GM19438 (cell line): ENCODE results near the gene AFF4.
"Not testable (repeated sequence)": the region's sequence is repeated elsewhere in the genome, so short reads cannot be mapped to it uniquely, and the experiment has no call there.

ENCODE experiments used
- ATAC-seq: cut with Tn5 transposase; IDR thresholded peaks from one replicate; pipeline ENCODE4 v1.9.1; 2021; ENCODE audit warnings: low read depth; ENCODE audit not compliant: unreplicated experiment

AFF4 gene

DNA sequence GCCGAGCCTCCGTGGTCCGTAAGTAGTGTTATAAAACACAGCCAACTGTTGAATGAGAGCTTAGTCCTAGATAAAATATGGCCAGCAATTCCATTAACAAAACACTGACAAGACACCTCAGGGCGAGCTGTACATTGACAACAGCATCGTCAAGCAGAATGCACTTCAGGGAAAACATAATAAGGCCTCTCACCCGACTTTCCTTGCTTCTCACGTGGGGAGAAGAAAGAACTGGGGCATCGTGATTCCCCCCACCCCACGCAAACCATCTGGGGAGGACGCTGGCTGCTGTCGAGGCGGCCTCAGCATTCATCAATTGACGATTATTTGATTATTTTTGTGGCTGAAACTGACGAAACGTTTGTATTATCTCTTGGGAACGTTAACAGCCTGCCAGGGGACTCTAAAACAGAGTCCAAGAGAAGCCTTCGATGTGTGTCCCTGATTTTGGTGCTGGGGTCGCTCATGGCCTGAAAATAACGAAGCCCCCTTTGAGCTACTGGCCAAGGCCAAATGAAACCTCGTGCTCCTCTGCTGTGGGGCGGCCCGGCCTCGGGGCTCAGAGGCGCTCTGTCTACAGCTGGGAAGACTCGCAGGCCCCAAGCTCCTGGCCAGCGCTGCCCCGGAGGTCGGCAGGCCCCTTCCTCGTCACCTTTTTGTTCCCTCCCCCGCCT, 97.6 kb downstream of the AFF4 start:
- ATAC-seq = peak; percentile 14

DNA sequence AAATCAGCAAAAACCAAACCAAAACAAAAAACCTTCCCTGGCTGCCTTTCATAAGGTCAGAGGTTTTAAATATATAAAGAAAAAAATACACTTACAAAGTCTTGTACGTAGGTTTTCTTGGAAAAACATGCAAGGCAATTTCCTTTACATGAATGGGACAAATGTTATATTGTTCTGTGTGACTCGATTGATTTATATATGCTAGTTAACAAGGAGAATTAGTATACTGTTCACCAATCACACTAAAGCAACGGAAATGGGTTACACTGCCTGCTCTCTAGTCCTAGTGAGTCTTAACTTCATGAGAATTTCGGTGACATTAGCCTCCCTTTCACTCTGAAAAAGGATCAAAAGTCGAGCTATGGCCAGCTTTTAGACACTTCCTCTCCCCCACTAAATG, 102.7 kb downstream of the AFF4 start:
- no peak for ATAC-seq

DNA sequence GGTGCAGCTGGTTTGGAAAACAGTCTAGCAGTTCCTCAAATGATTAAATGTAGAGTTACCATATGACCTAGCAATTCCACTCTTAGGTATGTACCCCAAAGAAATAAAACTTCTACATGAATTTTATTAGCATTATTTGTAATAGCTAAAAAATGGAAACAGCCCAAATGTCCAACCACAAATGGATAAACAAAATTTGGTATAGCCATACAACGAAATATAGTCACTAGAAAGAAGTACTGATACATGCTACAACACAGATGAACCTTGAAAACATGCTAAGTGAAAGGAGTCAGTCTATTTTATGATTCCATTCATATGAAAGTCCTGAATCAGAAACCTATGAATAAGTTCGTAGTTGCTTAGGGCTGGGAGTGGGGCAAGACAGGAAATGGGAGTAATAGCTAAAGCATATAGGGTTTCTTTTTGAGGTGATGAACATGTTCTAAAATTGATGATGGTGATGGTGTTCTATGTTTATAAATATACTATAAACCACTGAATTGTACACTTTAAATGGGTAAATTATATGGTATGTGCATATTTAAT, 103.5 kb downstream of the AFF4 start:
- no peak for ATAC-seq

DNA sequence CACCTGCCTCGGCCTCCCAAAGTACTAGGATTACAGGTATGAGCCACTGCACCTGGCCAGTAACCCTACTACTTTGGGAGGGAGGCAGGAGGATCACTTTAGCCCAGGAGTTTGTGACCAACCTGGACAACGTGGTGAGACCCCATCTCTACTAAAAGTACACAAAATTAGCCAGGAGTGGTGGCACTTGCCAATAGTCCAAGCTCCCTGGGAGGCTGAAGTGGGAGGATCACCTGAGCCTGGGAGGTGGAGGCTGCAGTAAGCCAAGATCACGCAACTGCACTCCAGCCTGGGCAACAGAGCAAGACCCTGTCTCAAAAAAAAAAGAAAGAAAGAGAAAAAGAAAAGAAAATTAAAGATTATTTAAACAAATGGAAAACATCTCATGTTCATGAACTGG, 107.4 kb downstream of the AFF4 start:
- no peak for ATAC-seq

DNA sequence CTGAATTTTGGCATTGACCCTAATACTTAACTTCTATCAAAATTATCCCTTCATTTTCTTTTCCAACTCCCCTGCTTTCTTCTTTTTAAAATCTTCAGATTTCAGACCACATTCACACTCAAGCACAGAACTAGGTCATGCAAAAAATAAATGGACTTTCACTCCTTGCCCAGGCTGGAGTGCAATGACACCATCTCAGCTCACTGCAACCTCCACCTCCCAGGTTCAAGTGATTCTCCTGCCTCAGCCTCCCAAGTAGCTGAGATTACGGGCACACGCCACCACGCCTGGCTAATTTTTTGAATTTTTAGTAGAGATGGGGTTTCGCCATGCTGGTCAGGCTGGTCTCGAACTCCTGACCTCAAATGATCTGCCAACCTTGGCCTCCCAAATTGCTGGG, 108.4 kb downstream of the AFF4 start:
- not testable (repeated sequence) for ATAC-seq

DNA sequence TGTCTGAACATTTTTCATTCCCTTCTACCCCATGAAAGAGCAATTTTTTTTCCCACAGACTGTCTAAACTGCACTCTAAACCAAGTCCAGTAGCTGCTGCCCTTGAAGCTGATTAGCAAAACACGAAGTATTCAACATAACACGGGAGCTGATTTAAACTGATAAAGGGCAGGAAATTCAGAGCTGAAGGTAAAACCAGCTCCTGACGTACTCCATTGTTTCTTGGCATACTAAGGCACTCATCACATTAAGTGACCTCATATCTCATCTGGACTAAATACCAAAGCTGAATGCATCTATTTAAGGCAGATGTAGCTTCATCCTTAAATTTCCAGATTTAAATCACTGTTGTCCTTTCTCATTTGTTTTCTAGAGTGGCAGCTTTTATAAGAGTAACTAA, 109.1 kb downstream of the AFF4 start:
- no peak for ATAC-seq

DNA sequence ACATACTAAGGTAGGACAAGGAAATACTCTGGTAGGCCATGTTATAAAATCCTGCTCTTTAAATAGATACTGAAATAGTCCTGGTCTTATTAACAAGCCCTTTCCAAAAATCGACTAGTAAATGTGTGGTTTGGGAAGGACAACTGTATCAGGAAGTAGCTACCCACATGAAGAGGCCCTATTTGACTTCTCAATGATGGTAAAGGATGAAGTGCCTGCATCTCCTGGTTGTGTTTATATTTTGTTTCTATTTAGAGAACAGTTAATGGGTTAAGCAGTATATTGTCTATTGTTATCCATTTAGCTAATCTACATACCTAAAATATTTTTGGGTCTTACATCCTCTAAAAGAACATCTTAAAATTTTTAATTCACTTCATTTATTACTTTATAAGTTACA, 109.6 kb downstream of the AFF4 start:
- ATAC-seq = no peak

DNA sequence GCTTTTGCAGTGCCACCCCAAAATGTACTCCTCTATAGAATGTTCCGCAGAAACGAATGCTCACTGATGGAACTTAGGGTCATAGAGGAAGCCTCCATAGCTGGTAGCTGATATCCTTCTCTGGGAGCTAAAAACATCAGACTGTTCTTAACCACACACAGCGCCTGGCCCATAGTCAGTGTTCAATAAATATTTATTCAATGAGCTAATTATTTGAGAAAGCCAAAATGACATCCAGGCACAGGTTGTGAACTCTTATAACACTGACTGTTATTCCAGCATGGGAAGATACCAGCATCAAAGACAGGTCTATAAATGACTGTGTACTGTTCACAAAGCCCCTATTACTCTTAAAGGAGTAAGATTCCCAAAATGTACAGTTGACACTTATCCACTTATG, 110.1 kb downstream of the AFF4 start:
- ATAC-seq = no peak

DNA sequence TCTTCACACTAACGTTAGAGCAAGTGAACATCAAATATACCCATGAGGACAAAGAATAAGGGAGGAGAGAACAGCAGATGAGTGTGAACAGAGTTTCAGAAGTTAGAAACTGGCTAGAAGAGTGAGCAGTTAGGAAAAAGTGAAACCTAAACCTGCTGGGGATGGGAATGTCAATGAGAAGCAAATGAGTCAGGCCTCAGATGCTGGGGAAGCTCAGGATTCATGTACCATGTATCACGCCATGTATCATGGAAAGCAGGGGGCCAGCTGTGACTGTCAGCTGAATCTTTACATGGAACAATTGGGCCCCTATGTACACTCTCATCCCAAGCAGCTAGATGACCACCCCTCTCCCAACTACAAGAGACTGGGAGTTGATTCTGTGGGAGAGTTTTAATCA, 113.4 kb downstream of the AFF4 start:
- ATAC-seq = no peak

DNA sequence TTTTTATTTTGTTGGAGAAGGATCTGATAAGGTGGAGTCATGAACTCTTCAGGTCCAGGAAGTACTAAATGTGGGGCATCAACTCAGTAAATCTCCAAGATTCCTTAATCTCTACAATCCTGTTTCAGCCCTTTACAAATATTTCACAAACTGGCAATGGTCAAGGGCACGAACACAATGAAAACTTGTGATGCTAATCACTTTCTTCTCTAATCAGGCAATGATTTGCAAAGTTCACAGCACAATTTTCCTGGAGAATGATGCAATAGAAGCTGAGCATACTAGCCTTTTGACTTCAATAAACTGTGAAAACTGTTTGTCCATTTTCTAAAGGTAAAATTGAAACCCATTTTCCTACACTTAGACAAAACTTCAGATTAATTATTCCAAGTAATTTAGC, 114.1 kb downstream of the AFF4 start:
- ATAC-seq = no peak

DNA sequence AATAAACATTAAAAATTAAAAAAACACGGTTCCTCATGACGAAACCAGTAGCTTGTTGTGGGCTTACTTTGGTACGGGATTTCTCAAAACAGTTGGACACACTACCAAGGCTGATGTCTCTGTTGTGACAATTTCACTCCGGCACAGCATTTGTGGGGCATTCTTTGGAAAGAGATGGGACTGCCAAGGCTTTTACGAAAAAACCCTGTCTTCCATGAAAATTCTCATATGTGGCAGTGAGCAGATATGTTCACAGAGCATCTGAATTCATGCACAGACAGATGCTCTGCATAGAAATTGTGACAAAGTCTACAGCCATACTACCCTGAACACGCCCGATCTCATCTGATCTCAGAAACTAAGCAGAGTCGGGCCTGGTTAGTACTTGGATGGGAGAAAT, 115.2 kb downstream of the AFF4 start:
- ATAC-seq = no peak

DNA sequence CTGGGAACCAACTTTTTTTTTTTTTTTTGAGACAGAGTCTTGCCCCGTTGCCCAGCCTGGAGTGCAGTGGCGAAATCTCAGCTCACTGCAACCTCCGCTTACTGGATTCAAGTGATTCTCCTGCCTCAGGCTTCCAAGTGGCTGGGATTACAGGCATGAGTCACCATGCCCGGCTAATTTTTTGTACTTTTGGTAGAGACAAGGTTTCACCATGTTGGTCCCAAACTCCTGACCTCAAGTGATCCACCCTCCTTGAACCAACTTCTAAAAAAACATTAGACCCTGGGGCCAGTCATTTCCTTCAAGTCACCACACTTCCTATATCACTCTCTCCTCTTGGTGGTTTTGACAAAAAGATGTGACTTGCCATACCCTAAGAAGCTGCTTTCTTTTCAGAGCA, 122.1 kb downstream of the AFF4 start:
- no peak for ATAC-seq

DNA sequence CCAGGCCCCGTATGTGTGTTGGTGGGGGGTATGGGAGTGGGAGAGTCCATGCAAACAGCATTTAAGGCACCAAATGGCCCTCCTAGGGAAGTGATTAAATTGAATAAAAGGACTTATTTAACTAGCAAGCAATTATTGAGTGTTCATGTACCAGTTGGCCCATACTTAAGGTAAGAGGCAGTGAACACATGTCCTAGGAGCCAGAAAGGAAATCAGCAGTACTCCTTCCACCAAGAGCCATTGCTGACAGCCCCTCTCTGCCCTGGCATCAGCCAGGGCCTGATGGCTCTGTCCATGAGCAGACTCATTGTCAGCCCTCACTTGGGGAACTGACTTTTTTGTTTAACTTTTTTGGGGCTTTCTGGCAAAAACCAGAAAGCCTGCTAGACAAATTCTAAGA, 122.5 kb downstream of the AFF4 start:
- no peak for ATAC-seq

DNA sequence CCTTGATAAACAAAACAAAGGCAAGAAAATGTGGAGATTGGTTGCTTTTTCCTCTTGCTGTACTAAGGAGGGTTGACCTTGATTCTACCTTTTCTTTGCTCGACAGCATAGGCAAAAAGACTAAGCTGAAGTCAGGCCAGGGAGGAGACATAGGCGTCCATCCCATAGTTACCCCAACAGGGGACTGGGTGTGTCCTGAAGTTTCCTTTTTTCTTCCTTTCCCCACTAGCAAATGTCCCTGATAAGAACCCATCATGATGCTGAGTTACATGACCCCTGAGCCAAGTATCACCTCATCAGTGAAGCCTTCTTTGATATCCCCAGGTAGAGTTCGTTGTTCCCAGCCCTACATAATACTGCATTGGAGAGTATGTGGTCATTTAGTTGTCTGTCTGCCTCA, 123.1 kb downstream of the AFF4 start:
- ATAC-seq = no peak

DNA sequence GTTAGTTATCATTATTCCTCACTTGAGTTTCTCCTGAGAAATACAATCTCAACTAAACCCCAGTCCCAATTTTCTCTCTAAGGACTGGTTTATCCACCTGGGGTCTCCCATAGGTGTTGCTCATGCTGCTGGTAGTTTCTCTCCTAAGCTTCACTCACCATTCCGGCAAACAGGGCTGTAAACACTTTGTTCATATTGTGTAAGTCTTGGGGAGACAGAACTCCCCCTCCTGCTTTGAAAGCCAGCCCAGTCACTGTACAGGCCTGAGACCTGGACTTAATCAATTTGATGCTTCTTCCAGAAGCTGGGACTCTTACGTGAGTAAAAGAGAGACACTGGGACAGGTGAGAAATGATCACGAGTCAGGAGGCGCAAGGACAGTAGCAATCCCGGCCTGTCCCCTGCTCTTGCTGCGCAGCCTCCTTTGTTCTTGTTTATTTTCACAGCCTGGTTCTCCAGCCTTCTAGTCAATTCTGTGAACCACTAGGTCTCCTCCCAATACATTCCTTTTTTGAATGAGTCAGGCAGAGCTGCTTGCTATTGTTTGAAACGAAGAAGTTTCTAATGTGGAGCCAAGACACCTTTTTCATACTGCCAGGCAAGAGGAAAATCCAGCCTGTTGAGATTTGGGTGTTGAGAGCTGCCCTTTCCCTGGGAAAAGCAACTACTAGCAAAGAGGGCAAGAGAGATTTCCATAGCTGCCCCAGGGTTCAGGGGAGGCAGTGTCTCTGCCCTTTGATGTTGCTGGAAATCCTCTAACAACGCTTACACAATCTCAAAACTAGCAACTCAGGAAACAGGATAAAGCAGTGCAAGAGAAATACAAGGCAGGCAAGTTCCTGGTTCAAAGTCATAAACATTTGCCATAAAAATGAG, 123.8 kb downstream of the AFF4 start:
- no peak for ATAC-seq

DNA sequence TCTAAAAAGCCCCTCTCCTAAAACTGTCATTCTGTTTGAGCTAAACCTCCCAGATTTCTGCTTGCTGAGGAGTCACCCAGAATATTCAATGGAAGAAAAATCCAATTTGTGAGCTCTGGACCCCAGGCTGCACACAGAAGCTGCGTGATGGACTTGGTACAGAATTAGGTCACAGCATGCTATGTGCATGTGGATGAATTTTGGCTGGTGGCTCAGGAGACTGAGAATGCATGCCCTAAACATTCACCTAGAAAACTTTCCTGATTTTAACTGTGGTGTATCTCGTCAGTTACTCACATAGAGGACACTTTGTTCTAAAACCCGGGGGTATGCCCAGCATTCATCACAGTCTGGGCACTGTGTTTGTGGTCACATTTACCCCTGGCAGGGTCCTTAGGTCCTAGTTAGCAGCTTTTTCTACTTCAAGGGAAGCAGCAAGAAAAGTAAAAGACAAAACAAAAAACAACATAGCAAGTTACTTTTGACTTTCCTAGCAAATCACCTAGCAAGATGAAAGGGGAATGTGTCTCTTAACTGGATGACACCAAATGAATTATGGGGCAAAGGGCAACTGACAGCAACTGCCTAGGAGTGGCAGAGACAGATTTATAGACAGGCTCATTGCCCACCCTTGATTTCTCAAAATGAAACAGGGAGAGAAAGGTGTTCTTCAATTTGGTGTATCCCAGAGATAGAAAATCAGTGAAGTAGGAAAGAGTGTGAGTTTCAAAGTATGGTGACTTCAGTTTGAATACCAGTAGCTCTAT, 124.7 kb downstream of the AFF4 start:
- no peak for ATAC-seq

DNA sequence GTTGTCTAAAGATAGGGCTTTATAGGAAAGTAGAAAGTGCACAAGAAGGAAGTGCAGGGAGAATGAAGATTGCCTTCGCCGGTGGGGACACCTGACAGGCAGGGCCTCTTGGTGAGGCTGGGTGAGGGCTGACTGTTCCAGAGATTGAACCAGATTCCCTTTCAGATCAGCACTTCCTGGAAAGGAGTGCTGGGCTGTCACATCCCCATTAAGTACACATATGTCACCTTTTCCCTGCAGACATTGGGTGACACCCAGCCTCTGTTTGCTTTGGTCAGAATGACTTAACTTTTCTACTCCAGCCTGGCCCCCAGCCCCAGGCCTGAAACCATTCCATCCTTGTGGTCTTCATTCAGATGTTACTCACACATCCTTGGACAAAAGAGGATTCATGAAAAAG, 125.6 kb downstream of the AFF4 start:
- ATAC-seq = no peak

DNA sequence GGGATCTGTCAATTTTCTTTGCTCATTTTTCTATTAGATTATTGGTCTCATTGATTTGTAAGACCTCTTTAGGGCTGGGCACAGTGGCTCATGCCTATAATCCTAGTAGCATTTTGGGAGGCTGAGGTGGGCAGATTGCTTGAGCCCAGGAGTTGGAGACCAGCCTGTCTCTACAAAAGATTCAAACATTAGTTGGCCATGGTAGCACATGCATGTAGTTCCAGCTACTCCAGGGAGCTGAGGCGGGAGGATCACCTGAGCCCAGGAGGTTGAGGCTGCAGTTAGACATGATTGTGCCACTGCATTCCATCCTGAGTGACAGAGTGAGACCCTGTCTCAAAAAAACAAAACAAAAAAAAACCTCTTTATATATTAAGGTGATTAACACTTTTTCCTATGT, 126.6 kb downstream of the AFF4 start:
- ATAC-seq = no peak

DNA sequence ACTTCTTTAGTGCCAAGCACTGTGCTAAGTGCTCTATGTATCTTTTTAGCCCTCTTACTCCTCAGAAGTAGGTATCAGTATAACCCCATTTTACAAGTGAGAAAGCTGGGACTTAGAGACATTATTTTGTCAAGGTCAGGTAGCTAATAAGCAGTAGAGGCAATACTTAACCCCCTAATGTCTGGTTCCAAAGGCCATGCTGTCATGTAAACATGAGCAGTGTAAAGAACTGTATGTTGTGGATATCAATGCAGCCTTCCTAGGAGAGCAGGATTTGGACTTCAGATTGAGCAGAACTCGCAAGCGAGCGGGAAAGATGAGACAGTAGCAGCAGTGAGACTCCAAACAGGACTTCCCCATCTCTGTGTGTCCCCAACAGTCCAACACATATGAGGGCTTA, 129.4 kb downstream of the AFF4 start:
- ATAC-seq = no peak

DNA sequence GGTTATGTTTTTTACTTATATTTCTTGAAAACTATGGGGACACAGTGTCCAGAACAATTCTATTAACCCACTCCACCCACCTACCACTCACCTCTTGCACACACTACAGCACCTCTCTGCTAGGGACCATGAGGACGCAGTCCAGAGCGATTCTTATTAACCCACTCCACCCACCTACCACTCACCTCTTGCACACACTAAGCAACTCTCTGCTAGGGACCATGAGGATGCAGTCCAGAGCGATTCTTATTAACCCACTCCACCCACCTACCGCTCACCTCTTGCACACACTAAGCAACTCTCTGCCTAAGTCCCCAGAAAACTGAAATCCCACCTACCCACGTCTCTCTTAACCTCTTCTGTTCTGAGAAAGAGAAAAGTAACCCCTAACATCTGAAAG, 130.8 kb downstream of the AFF4 start:
- ATAC-seq = no peak
